ENCODE results near the gene KCNH3. TPM values are rescaled to one million over a fixed set of nuclear protein-coding genes. Genes with fewer than 3 reads are reported as not detected.

Gene KCNH3
- total and polyA plus RNA-seq, 2 experiments from 2014 or later: 0.21 to 0.52 TPM

- H3K4me3 Mint-ChIP-seq: peak overlapping the region; percentile 99
- H3K27me3 ChIP-seq (ENCODE audit: insufficient read depth): no peaks in the 10 kb centered on the region
- peaks cover 43% of the 10 kb centered on the region for H3K36me3 Mint-ChIP-seq (ENCODE audit: low read depth)
- TF ChIP-seq CREB1 (CRISPR knock-in tag; IDR thresholded peaks at IDR 0.05; ENCODE audit: low read depth) (no peak), STAT1 (IDR thresholded peaks at IDR 0.05; ENCODE audit: unreplicated experiment) (no peak), ETS1 (IDR thresholded peaks at IDR 0.05) (no peak)
- H3K4me2 ChIP-seq: peak overlapping the region; percentile 99
- peak overlapping the region; percentile 99 for H2AFZ ChIP-seq
- H3K27me3 Mint-ChIP-seq (ENCODE audit: insufficient read depth, low read depth, poor library complexity): peaks cover 15% of the 10 kb centered on the region
- no peaks in the 10 kb centered on the region; the same call in 1 of the 3 replicates for H3K9me3 Mint-ChIP-seq
- DNase-seq (ENCODE audit: low spot score): no peak
- peak overlapping the region; percentile 94 for H3K4me3 ChIP-seq
- no peaks in the 10 kb centered on the region for H4K20me1 ChIP-seq (replicated peaks; ENCODE audit: insufficient read depth)
- no peaks in the 10 kb centered on the region for H3K9me2 ChIP-seq (ENCODE audit: insufficient read depth)
- H3F3A ChIP-seq (replicated peaks; ENCODE audit: low read depth): peaks cover 4% of the 10 kb centered on the region; the same call in 1 of the 2 replicates
- peaks cover 6% of the 10 kb centered on the region for H3K4me1 ChIP-seq (ENCODE audit: insufficient read depth)
- H3K4me1 Mint-ChIP-seq: 0 out of 3 replicates have a peak, but pooled peaks cover 3% of the 10 kb centered on the region
- peak overlapping the region; percentile 83; the same call in 1 of the 2 replicates for H3K27ac ChIP-seq (ENCODE audit: low read depth)
- H3K36me3 ChIP-seq (ENCODE audit: insufficient read depth): peaks cover 11% of the 10 kb centered on the region
- peaks cover 37% of the 10 kb centered on the region for H3K79me2 ChIP-seq (replicated peaks; ENCODE audit: insufficient read depth)
- no peak; the same call in 2 of the 3 replicates for ATAC-seq
- peak overlapping the region; percentile 98 for H3K27ac Mint-ChIP-seq
These were observed 28.4 kb downstream of the KCNH3 start for GRCh38 chr12:49567302-49567610.

GRCh38 chr12:49567611-49568441 lies 29.0 kb downstream of the KCNH3 start, which contains the start of gene MCRS1:
MCRS1 (minus strand) TSS chr12:49568142; CDS start chr12:49566731, 1,411 bp downstream.
- H3K79me2 ChIP-seq (replicated peaks; ENCODE audit: insufficient read depth): peaks cover 37% of the 10 kb centered on the region
- no peaks in the 10 kb centered on the region; the same call in 1 of the 3 replicates for H3K9me3 Mint-ChIP-seq

More at GRCh38 chr12:49567611-49568441, 29.0 kb downstream of the KCNH3 start, which contains the start of gene MCRS1:
- H3F3A ChIP-seq (replicated peaks; ENCODE audit: low read depth): peaks cover 4% of the 10 kb centered on the region; the same call in 1 of the 2 replicates
- H3K27me3 ChIP-seq (ENCODE audit: insufficient read depth): no peaks in the 10 kb centered on the region
- peak within 1 kb of the TSS; percentile 99 for H3K4me2 ChIP-seq
- TF ChIP-seq ETS1 (IDR thresholded peaks at IDR 0.05) (peak; percentile 77), POLR2AphosphoS5 (IDR thresholded peaks at IDR 0.05; ENCODE audit: low read depth) (peak; percentile 79; the same call in 1 of the 2 replicates), CREB1 (CRISPR knock-in tag; IDR thresholded peaks at IDR 0.05; ENCODE audit: low read depth) (peak; percentile 82), ZNF331 (CRISPR knock-in tag; IDR thresholded peaks at IDR 0.05; ENCODE audit: low read depth) (no peak), EZH2phosphoT487 (IDR thresholded peaks at IDR 0.05; ENCODE audit: unreplicated experiment) (no peak), CTCF (conservative IDR thresholded peaks at IDR 0.05; ENCODE audit: low read depth in 2 of 2) (no peak), NANOG (IDR thresholded peaks at IDR 0.05; ENCODE audit: borderline replicate concordance) (no peak)
- H3K9me2 ChIP-seq (ENCODE audit: insufficient read depth): no peaks in the 10 kb centered on the region
- H4K20me1 ChIP-seq (replicated peaks; ENCODE audit: insufficient read depth): no peaks in the 10 kb centered on the region
- 0 out of 3 replicates have a peak, but pooled peaks cover 3% of the 10 kb centered on the region for H3K4me1 Mint-ChIP-seq
- H3K4me3 Mint-ChIP-seq: peak within 1 kb of the TSS; percentile 99
- peaks cover 14% of the 10 kb centered on the region for H3K27me3 Mint-ChIP-seq (ENCODE audit: insufficient read depth, low read depth, poor library complexity)
- H3K36me3 ChIP-seq (ENCODE audit: insufficient read depth): peaks cover 6% of the 10 kb centered on the region; the same call in 1 of the 2 replicates
- peak; percentile 98 for DNase-seq (ENCODE audit: low spot score)
- ATAC-seq: peak; percentile 90
- peak within 1 kb of the TSS; percentile 94 for H3K4me3 ChIP-seq
- H3K27ac ChIP-seq (ENCODE audit: low read depth): peak within 1 kb of the TSS; percentile 83
- peak within 1 kb of the TSS; percentile 99 for H2AFZ ChIP-seq
- peaks cover 42% of the 10 kb centered on the region for H3K36me3 Mint-ChIP-seq (ENCODE audit: low read depth)
- H3K4me1 ChIP-seq (ENCODE audit: insufficient read depth): peaks cover 6% of the 10 kb centered on the region
- peak within 1 kb of the TSS; percentile 98 for H3K27ac Mint-ChIP-seq

Data from GM23338 (cell line).